ENCODE measurements around the gene IVL. TPM values are rescaled to one million over a fixed set of nuclear protein-coding genes. Genes with fewer than 3 reads are reported as not detected.

The IVL gene
- total RNA-seq, 1 experiment from 2014 or later: not detected

DNA sequence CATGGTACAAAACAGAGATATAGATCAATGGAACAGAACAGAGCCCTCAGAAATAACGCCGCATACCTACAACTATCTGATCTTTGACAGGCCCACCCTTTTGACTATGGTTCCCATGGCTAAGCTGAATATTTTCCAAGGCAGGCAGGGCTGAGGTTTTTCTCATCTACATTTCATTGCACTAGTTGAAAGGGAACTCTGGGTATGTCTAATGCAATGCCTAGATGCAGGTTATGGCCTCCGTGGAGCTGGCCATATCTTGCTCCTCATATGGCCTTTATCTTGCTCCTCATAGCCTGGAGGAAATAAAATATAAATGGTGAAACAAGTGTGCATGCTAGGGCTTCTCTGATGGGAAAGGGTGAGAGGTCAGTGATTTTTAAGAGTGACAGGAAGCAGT is 49.2 kb downstream of the IVL start:
- no peak overlapping the region for H3K4me2 ChIP-seq (ENCODE audit: low read length)
- H3K27ac ChIP-seq (ENCODE audit: low read depth, low read length): no peak overlapping the region
- ChIA-PET CTCF (no interaction called here), RAD21 (ENCODE audit: low non-redundant PET in 1 of 2, low total read pairs in 2 of 2, uncharacterized antibody in 2 of 2, unreplicated experiment in 2 of 2) (no interaction called here), POLR2A (no interaction called here)
- no peak overlapping the region for H3K9ac ChIP-seq (ENCODE audit: low read length)
- BruUV-seq (replicated peaks): no TSS peak
- no peaks in the 10 kb centered on the region for H3K9me2 ChIP-seq (ENCODE audit: insufficient read depth)
- no peak overlapping the region for H2AFZ ChIP-seq (ENCODE audit: low read depth, low read length, poor library complexity, severe bottlenecking)
- peaks cover 0 to 10% of the 10 kb centered on the region in 2 experiments; a peak in 2 of 4 replicates for H3K4me1 ChIP-seq (ENCODE audit: control insufficient read depth in 1 of 2, insufficient read depth in 2 of 2, low read length in 2 of 2)
- H4K20me1 ChIP-seq (ENCODE audit: insufficient read depth): no peaks in the 10 kb centered on the region
- TF ChIP-seq TCF7L2 (IDR thresholded peaks at IDR 0.05; ENCODE audit: borderline replicate concordance, extremely low read depth, insufficient read depth, insufficient read length): no peak
- TF ChIP-seq EZH2phosphoT487 (IDR thresholded peaks at IDR 0.05; ENCODE audit: borderline replicate concordance): no peak
- TF ChIP-seq SIN3A (IDR thresholded peaks at IDR 0.05; ENCODE audit: low read depth): no peak
- TF ChIP-seq ELF1 (IDR thresholded peaks at IDR 0.05; ENCODE audit: borderline replicate concordance, low read depth): no peak
- no peak for TF ChIP-seq EZH2 (IDR thresholded peaks at IDR 0.05)
- no peak for TF ChIP-seq SP1 (IDR thresholded peaks at IDR 0.05; ENCODE audit: low read depth)
- TF ChIP-seq CTCF (IDR thresholded peaks at IDR 0.05 in 2 of 3, conservative IDR thresholded peaks at IDR 0.05 in 1 of 3; ENCODE audit: borderline replicate concordance in 1 of 3, insufficient read depth in 1 of 3, low read depth in 2 of 3, low read length in 2 of 3): no peak
- TF ChIP-seq, protein P1, sequence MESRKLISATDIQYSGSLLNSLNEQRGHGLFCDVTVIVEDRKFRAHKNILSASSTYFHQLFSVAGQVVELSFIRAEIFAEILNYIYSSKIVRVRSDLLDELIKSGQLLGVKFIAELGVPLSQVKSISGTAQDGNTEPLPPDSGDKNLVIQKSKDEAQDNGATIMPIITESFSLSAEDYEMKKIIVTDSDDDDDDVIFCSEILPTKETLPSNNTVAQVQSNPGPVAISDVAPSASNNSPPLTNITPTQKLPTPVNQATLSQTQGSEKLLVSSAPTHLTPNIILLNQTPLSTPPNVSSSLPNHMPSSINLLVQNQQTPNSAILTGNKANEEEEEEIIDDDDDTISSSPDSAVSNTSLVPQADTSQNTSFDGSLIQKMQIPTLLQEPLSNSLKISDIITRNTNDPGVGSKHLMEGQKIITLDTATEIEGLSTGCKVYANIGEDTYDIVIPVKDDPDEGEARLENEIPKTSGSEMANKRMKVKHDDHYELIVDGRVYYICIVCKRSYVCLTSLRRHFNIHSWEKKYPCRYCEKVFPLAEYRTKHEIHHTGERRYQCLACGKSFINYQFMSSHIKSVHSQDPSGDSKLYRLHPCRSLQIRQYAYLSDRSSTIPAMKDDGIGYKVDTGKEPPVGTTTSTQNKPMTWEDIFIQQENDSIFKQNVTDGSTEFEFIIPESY (IDR thresholded peaks at IDR 0.05; ENCODE audit: extremely low read depth, insufficient replicate concordance, low read length): no peak
- no peak for TF ChIP-seq FOSL1 (IDR thresholded peaks at IDR 0.05; ENCODE audit: low read depth)
- TF ChIP-seq POLR2A (IDR thresholded peaks at IDR 0.05; ENCODE audit: borderline replicate concordance, extremely low read depth, insufficient read depth, insufficient read length): no peak
- TF ChIP-seq ZFX (IDR thresholded peaks at IDR 0.05): no peak
- no peak for TF ChIP-seq EGR1 (IDR thresholded peaks at IDR 0.05; ENCODE audit: low read depth)
- no peak for TF ChIP-seq JUND (IDR thresholded peaks at IDR 0.05)
- TF ChIP-seq POLR2AphosphoS5 (IDR thresholded peaks at IDR 0.05; ENCODE audit: low read depth, low read length): no peak
- TF ChIP-seq, protein P2, sequence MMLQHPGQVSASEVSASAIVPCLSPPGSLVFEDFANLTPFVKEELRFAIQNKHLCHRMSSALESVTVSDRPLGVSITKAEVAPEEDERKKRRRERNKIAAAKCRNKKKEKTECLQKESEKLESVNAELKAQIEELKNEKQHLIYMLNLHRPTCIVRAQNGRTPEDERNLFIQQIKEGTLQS (IDR thresholded peaks at IDR 0.05): no peak
- no peak for TF ChIP-seq MAX (IDR thresholded peaks at IDR 0.05)
- TF ChIP-seq CEBPB (IDR thresholded peaks at IDR 0.05; ENCODE audit: low read depth): no peak
- no peak for TF ChIP-seq ZNF274 (IDR thresholded peaks at IDR 0.05; ENCODE audit: low read depth, low read length)
- no peak for TF ChIP-seq RAD21 (IDR thresholded peaks at IDR 0.05; ENCODE audit: low read depth)
- intact Hi-C loops (cut with micrococcal nuclease): no loop called here
- H3K79me2 ChIP-seq (ENCODE audit: insufficient read depth, low read length): no peaks in the 10 kb centered on the region
- DNase-seq (ENCODE audit: low read depth, low spot score) (no peak), ATAC-seq (no peak)
- H3K4me3 ChIP-seq (replicated peaks in 1 of 2; ENCODE audit: low read depth in 1 of 2, low read length in 2 of 2): no peak overlapping the region
- H3K9me3 ChIP-seq (ENCODE audit: control insufficient read depth in 1 of 2, insufficient read depth in 1 of 2, low read depth in 1 of 2, low read length in 2 of 2): no peaks in the 10 kb centered on the region
- peaks cover 7% of the 10 kb centered on the region for H3K27me3 ChIP-seq (ENCODE audit: insufficient read depth, low read length)
- H3K36me3 ChIP-seq (ENCODE audit: control insufficient read depth in 1 of 2, insufficient read depth in 2 of 2, low read length in 2 of 2): no peaks in the 10 kb centered on the region

Data from HCT116 (cell line).